MM.1S (cell line): ENCODE measurements around the gene ADAMTSL1.

ENCODE experiments used
- CTCF ChIP-seq: fragments of 300-600 bp; sonication (generic); IDR thresholded peaks from 2 replicates; pipeline ENCODE4 v1.5.1; 2016; ENCODE audit warnings: antibody characterized with exemption, low read length, mixed read lengths
- EZH2phosphoT487 ChIP-seq: fragments of 300-600 bp; sonication (generic); IDR thresholded peaks from 2 replicates; pipeline ENCODE4 v1.6.1; 2018; ENCODE audit warnings: antibody characterized with exemption, low read length

GRCh38 chr9:18499062-18499461 lies 25.1 kb downstream of the ADAMTSL1 start:
- TF ChIP-seq CTCF: no peak
- no peak for TF ChIP-seq EZH2phosphoT487
